Suppressor macrophage treated with lipopolysaccharide for 4 hours (primary cell): ENCODE data around the gene SAFB.
"Not testable (repeated sequence)": the region's sequence is repeated elsewhere in the genome, so short reads cannot be mapped to it uniquely, and the experiment has no call there.

Experiments
- DNase-seq: peaks from one replicate; pipeline ENCODE4 v3.0.0-alpha.2; 2020

Gene SAFB

GRCh38 chr19:5595745-5596144, 27.1 kb upstream of the SAFB start:
- no peak for DNase-seq

DNA sequence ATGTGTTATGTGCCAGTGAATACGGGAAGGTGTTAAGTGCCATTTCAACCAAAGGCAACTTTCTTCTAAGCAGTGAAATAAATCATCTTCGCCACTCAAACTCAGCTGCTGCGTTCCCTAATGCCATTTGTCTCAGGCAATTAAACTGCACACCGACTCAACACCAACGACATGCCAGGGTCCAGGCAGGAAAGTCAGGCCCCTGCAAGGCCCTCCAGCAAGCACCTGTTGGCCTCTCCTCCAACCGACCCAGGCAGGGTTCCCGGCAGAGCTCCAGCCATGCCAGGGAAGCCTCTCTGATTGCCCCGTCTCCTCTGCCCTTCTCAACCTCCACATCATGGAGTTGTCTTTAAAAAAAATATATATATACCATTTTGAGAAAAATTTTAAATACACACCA, 22.1 kb upstream of the SAFB start:
- no peak for DNase-seq

DNA sequence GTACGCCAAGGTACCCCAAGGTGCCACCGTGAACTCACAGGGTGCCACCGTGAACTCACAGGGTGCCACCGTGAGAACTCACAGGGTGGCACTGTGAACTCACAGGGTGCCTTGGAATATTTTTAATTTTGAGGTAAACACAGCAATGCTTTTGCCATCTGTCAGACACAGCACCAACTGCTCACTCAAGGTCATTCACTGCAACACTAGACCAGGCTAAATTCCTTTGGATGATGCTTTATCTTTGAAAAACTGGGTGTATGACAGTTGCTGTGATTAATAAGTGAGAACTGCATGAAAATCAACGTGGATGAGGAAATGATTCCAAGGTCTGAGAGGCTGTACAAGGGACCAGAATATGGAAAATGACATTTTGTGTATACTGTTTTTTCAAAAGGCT, 19.3 kb upstream of the SAFB start:
- no peak for DNase-seq

- no peak for DNase-seq
Measured at GRCh38 chr19:5605362-5605761, 17.5 kb upstream of the SAFB start.

- no peak for DNase-seq
Measured at GRCh38 chr19:5607318-5608275, 15.3 kb upstream of the SAFB start.

DNA sequence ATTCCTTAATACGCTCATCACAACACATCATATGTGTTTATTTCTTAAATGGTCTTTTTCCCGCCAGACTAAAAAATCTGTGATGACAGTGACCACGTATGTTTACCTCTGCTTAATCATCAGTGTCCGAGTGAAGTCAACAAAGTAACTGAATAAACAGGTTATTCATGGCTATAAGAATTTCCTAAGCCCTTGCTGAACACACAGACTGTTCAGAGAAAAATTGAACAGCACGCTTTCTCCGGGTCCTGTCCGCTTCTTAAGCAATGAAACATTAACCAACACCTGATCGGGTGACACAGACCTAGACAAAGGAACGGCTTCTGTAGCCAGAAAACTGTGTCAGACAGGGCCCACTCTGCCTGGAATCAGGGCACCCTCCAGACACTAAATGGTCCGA, 14.6 kb upstream of the SAFB start:
- DNase-seq: no peak

DNA sequence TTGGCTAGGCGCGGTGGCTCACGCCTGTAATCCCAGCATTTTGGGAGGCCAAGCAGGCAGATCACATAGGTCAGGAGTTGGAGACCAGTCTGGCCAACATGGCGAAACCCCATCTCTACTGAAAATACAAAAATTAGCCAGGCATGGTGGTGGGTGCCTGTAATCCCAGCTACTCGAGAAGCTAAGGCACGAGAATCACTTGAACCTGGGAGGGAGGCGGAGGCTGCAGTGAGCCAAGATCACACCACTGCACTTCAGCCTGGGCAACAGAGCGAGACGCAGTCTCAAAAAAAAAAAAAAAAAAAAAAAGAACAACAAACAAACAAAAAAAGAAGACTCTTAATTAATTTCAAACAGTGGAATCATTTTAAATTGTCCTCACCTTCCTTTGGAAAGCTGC, 14.1 kb upstream of the SAFB start:
- DNase-seq: not testable (repeated sequence)

- no peak for DNase-seq
Measured at GRCh38 chr19:5609881-5610448, 12.9 kb upstream of the SAFB start.

DNA sequence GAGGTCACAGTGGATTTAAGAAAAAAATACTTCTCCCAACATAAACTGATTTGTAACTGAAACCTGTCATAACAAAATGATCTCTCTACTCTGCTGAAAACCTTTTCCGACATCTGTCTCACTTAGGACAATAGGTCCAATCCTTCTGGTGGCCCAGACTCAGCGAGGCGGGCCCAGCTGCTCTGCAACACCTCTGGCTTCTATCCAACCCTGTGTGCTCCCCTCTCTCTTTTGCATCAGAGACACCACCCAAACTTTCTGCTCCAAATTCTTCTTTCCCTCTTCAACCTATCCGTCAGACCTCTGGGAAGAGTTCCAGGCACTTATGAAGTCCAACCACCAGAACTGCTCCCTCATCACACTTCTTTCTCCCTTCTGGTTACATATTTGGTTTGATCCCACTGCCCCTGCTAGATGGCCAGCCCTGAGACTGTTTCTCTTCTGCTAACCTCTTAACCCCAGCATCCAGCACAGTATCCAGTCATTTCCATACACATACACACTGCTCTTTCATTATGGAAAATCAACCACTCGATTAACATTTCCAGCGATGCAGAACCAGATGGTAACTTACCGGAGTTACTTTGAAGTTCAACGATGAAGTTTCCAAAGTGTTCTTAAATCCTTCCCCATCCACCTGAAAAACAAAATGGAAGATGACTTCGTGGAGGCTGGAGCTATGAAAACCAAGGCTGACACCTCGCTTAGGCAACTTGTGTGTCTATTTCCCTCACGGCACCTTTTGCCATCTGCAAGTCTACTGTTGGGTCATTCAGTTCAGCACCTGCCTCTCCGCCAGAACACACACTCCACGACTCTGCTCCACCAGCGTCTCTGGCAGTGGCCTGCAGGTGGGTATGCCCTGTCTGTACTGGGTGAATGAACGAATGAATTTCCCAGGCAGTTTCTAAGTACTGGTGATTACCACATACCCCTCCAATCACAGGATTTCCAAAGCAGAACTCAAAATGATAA, 9.7 kb upstream of the SAFB start:
- no peak for DNase-seq

GRCh38 chr19:5615756-5616327, 7.0 kb upstream of the SAFB start:
- DNase-seq: no peak

DNA sequence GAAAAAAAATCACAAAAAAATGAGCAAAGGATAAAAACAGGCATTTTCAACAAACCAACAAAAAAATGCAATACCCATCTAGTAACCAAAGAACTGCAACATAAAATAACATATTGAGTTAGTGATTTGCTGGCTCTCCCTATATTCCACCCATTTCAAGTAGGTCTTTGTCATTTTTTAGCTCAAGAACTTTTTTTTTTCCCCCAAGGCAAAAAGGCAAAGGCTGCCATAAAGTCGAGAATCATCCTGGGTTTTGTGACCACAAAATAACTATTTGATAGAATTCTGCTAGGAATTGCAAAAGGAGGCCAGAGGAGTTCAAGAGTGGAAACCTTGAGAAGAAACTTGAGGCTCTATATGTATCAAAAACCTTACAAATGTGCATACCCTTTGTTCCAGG, 5.8 kb upstream of the SAFB start:
- no peak for DNase-seq

GRCh38 chr19:5618591-5618990, 4.3 kb upstream of the SAFB start:
- no peak for DNase-seq

- no peak for DNase-seq
Measured at GRCh38 chr19:5619946-5620345, 2.9 kb upstream of the SAFB start.

- no peak for DNase-seq
Measured at GRCh38 chr19:5621311-5621944, 1.5 kb upstream of the SAFB start.

DNA sequence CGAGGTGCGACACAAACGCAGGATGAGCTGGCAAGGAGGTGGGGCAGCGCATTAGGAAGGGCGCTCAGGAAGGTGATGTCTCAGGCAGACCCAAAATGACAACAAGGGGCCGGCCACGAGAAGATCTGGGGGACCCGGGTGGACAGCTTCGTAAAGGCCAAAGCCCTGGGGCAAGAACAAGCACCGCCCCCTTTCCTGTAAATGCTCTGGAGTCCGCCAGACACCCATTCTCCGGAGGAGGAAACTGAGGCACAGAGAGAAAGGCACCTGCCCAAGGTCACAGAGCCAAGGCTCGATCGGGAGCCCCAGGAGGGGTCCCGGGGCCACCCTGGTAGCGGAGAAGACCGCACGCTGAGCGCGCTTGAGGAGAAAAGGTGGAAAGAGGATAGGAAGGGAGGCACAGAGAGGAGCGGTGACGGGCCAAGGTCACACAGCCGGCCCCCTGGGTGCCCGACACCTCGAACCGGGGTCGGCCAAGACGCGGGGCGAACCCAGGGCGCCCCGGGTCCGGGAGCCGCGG, 878 bp upstream of the SAFB start:
- no peak for DNase-seq

GRCh38 chr19:5623397-5624017, 624 bp downstream of the SAFB start:
- DNase-seq: no peak

- no peak for DNase-seq
Measured at GRCh38 chr19:5624018-5624663, 1.3 kb downstream of the SAFB start.

- peak; percentile 41 for DNase-seq
Measured at GRCh38 chr19:5624741-5625278, 1.9 kb downstream of the SAFB start.

- no peak for DNase-seq
Measured at GRCh38 chr19:5625641-5626040, 2.8 kb downstream of the SAFB start.

DNA sequence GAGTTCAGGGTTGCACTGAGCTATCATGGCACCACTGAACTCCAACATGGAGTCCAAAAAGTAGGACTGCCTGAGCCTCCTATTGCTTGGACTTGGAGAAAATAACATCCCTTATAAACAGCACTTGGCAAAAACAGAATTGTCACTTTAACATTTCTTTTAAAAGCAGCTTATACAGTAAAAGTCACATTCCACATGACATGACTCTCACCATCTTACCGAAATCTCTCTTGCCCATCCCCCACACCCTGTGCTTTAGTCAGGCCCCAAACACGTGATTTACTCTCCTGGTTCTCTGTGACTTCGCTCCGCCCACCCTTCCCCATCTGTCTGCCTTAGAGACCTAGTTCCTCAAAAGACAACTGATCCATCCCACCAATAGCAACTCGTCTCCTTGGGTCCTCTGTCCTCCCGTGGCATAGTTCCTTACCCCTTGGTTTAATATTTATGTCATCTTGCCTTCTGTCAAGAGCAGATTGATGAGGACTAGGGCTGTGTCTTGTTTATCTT, 4.6 kb downstream of the SAFB start:
- peak; percentile 96 for DNase-seq

GRCh38 chr19:5628461-5628860, 5.6 kb downstream of the SAFB start:
- DNase-seq: peak; percentile 67
